Prostate gland (tissue), 2 donors: ENCODE measurements around the gene PLEKHN1. TPM values are rescaled to one million over a fixed set of nuclear protein-coding genes. Genes with fewer than 3 reads are reported as not detected.

Source experiments
- DNase-seq: peaks from one replicate; pipeline ENCODE4 v3.0.0-alpha.2; 2019; ENCODE audit warnings: low spot score
- H3K27ac ChIP-seq, 2 donors: fragments of 200-600 bp; sonication (generic); 2 replicates each; pipeline ENCODE4 v1.5.1; 2017 to 2019
- H3K27me3 ChIP-seq: fragments of 200-600 bp; sonication (generic); replicated peaks from 2 replicates; pipeline ENCODE4 v1.5.1; 2019; ENCODE audit not compliant: insufficient read depth
- H3K36me3 ChIP-seq, 2 donors: fragments of 200-600 bp; sonication (generic); 1 replicate in 1 of 2; 2 replicates in 1 of 2; pipeline versions ENCODE4 v1.5.1 to v1.8.1; 2017 to 2019
- H3K4me1 ChIP-seq: fragments of 200-600 bp; sonication (generic); replicated peaks from 2 replicates; pipeline ENCODE4 v1.5.1; 2019
- H3K4me3 ChIP-seq, 2 donors: fragments of 200-600 bp; sonication (generic); 2 replicates each; pipeline ENCODE4 v1.5.1; 2017 to 2019
- H3K9me3 ChIP-seq: fragments of 200-600 bp; sonication (generic); 2 replicates; pipeline ENCODE4 v1.5.1; 2017
- POLR2A ChIP-seq: fragments of 450-650 bp; IDR thresholded peaks from one replicate; pipeline ENCODE4 v1.6.1; 2016; ENCODE audit warnings: antibody characterized with exemption, mild to moderate bottlenecking
- POLR2AphosphoS5 ChIP-seq: sonication (generic); formaldehyde crosslinking; IDR thresholded peaks from one replicate; pipeline ENCODE4 v1.6.1; 2017; ENCODE audit warnings: antibody characterized with exemption
- WGBS: methylation state at CpG from one replicate; pipeline ENCODE4 v1.1.5; 2018; 5-methylcytosine and 5-hydroxymethylcytosine counted together
- intact Hi-C: fragments of 100-400 bp; cut with DNase I; formaldehyde crosslinking; loops from one replicate; pipeline ENCODE4 v1.14.2; 2022
- total RNA-seq, 2 donors: library from RNA; depleted of rRNA; stranded (reverse); fragments of >200 nt; gene quantifications; one replicate each; pipeline ENCODE4 v1.1.0, GENCODE V29; 2016
- TF ChIP-seq, protein P1 (sequence below), 4 experiments: fragments of 200-600 bp in 2 of 4; fragments of 450-650 bp in 2 of 4; sonication (generic) in 2 of 4; IDR thresholded peaks; 1 replicate in 3 of 4; 2 replicates in 1 of 4; pipeline ENCODE4 v1.5.1; 2016 to 2019; ENCODE audit warnings: antibody characterized with exemption in 4 of 4, mild to moderate bottlenecking in 2 of 4, moderate library complexity in 2 of 4

PLEKHN1 gene
- total RNA-seq, 2 donors from 2014 or later = 1.4 to 6.4 TPM

DNA sequence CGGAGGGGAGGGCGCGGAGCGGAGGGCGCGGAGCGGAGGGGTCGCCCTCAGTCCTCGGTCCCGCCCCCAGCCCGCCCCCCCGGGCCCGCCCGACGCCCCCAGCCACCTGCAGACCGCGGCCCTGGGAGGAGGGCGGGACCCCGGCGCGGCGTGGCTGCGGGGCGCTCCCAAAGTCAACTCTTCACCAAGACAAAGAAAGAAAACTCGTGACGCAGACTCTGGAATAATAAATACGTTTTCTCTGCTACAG lies 32.4 kb downstream of the PLEKHN1 start:
- intact Hi-C loops = no loop called here
- no peaks in the 10 kb centered on the region for H3K9me3 ChIP-seq
- TF ChIP-seq POLR2AphosphoS5 (no peak), POLR2A (no peak)
- TF ChIP-seq, protein P1, sequence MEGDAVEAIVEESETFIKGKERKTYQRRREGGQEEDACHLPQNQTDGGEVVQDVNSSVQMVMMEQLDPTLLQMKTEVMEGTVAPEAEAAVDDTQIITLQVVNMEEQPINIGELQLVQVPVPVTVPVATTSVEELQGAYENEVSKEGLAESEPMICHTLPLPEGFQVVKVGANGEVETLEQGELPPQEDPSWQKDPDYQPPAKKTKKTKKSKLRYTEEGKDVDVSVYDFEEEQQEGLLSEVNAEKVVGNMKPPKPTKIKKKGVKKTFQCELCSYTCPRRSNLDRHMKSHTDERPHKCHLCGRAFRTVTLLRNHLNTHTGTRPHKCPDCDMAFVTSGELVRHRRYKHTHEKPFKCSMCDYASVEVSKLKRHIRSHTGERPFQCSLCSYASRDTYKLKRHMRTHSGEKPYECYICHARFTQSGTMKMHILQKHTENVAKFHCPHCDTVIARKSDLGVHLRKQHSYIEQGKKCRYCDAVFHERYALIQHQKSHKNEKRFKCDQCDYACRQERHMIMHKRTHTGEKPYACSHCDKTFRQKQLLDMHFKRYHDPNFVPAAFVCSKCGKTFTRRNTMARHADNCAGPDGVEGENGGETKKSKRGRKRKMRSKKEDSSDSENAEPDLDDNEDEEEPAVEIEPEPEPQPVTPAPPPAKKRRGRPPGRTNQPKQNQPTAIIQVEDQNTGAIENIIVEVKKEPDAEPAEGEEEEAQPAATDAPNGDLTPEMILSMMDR (IDR thresholded peaks at IDR 0.05) = no peak
- H3K27me3 ChIP-seq = no peaks in the 10 kb centered on the region
- peaks cover 4% of the 10 kb centered on the region for H3K4me1 ChIP-seq
- peak overlapping the region; percentile 59 to 71 for H3K4me3 ChIP-seq
- no peaks in the 10 kb centered on the region for H3K36me3 ChIP-seq
- H3K27ac ChIP-seq = peak overlapping the region in 1 of 2 donors; percentile 94
- 2% methylated on average over 17 of the region's 27 CpGs for WGBS
- no peak for DNase-seq

- TF ChIP-seq POLR2A = no peak
- TF ChIP-seq, protein P1 (IDR thresholded peaks at IDR 0.05) = peak in 1 of 4 experiments; percentile 4
- TF ChIP-seq POLR2AphosphoS5 = no peak
- no peak for DNase-seq
- peaks cover 4% of the 10 kb centered on the region for H3K4me1 ChIP-seq
- intact Hi-C loops = no loop called here
- no peaks in the 10 kb centered on the region for H3K36me3 ChIP-seq
- peak overlapping the region; percentile 94 to 95 for H3K27ac ChIP-seq
- H3K4me3 ChIP-seq = peak overlapping the region; percentile 59 to 71
- H3K27me3 ChIP-seq = no peaks in the 10 kb centered on the region
- WGBS = 1% methylated on average over 53 of the region's 86 CpGs
- H3K9me3 ChIP-seq = no peaks in the 10 kb centered on the region
Measured at GRCh38 chr1:998995-999724, 32.9 kb downstream of the PLEKHN1 start.

GRCh38 chr1:999725-1000356 lies 33.6 kb downstream of the PLEKHN1 start, which contains the start of gene HES4:
Gene HES4 (minus strand): TSS chr1:1000097. CDS start chr1:999973, 124 bp downstream.
- H3K27ac ChIP-seq = peak within 1 kb of the TSS; percentile 94 to 95
- TF ChIP-seq POLR2AphosphoS5 (peak; percentile 78), POLR2A (peak; percentile 88)
- TF ChIP-seq, protein P1 (IDR thresholded peaks at IDR 0.05) = no peak
- H3K27me3 ChIP-seq = no peaks in the 10 kb centered on the region
- intact Hi-C loops = no loop called here
- H3K36me3 ChIP-seq = no peaks in the 10 kb centered on the region
- H3K9me3 ChIP-seq = no peaks in the 10 kb centered on the region
- H3K4me3 ChIP-seq = peak within 1 kb of the TSS; percentile 59 to 71
- H3K4me1 ChIP-seq = peaks cover 4% of the 10 kb centered on the region
- peak; percentile 91 for DNase-seq
- WGBS = under 1% methylated on average over 65 of the region's 95 CpGs

GRCh38 chr1:1000357-1001056 lies 34.2 kb downstream of the PLEKHN1 start:
- Histone ChIP-seq H3K36me3 (no peaks in the 10 kb centered on the region), H3K27ac (peak overlapping the region; percentile 94 to 95), H3K27me3 (no peaks in the 10 kb centered on the region), H3K4me1 (peaks cover 6% of the 10 kb centered on the region), H3K9me3 (no peaks in the 10 kb centered on the region), H3K4me3 (peak overlapping the region; percentile 59 to 71)
- WGBS = 2% methylated on average over 53 of the region's 75 CpGs
- TF ChIP-seq, protein P1 (IDR thresholded peaks at IDR 0.05) = peak in 1 of 4 experiments; percentile 21
- TF ChIP-seq POLR2A = peak; percentile 59
- peak; percentile 70 for TF ChIP-seq POLR2AphosphoS5
- peak; percentile 71 for DNase-seq
- intact Hi-C loops = no loop called here
